WTC11 (cell line): ENCODE data around the gene CCDC157. TPM values are rescaled to one million over a fixed set of nuclear protein-coding genes. Genes with fewer than 3 reads are reported as not detected.

Experiments
- ATAC-seq: fragments of 200-7000 bp; cut with Tn5 transposase; 2 replicates; pipeline ENCODE4 v1.10.0; 2021; ENCODE audit warnings: mild to moderate bottlenecking, moderate library complexity
- CTCF ChIA-PET: fragments of 300-600 bp; sonication (Branson Sonifier 250); formaldehyde crosslinking; loops from one replicate; lab custom pipeline; 2021; ENCODE audit warnings: antibody characterized with exemption; lab: Charles Lee
- POLR2A ChIA-PET: fragments of 350-600 bp; sonication (Branson Sonifier 250); formaldehyde crosslinking; loops from one replicate; lab custom pipeline; 2021; ENCODE audit warnings: antibody characterized with exemption; lab: Charles Lee
- DNase-seq: peaks from one replicate; pipeline ENCODE4 v3.0.0; 2021; ENCODE audit warnings: low spot score
- H3K27ac Mint-ChIP-seq: 2 replicates; pipeline ENCODE4 v1.8.0; 2021; ENCODE audit warnings: mixed read lengths
- H3K27me3 Mint-ChIP-seq: 2 replicates; pipeline ENCODE4 v1.8.0; 2021; ENCODE audit warnings: low read depth, mild to moderate bottlenecking, moderate library complexity, mixed read lengths
- H3K36me3 Mint-ChIP-seq: 2 replicates; pipeline ENCODE4 v1.8.0; 2021; ENCODE audit warnings: mixed read lengths
- H3K4me1 Mint-ChIP-seq: 2 replicates; pipeline ENCODE4 v1.8.0; 2022; ENCODE audit warnings: mixed read lengths
- H3K4me3 Mint-ChIP-seq: 2 replicates; pipeline ENCODE4 v1.8.0; 2021; ENCODE audit warnings: mild to moderate bottlenecking, moderate library complexity, mixed read lengths
- H3K9me3 Mint-ChIP-seq: 2 replicates; pipeline ENCODE4 v1.8.0; 2021; ENCODE audit warnings: mixed read lengths
- CREB1 ChIP-seq: sonication (generic); formaldehyde crosslinking; IDR thresholded peaks from 2 replicates; pipeline ENCODE4 v1.8.0; 2023; ENCODE audit warnings: mild to moderate bottlenecking, missing genetic modification reagents
- ERG ChIP-seq: fragments of 250-450 bp; sonication (Bioruptor Pico); IDR thresholded peaks from 2 replicates; pipeline ENCODE4 v1.8.0; 2021; ENCODE audit warnings: mild to moderate bottlenecking
- IRF2 ChIP-seq: sonication (generic); formaldehyde crosslinking; IDR thresholded peaks from 2 replicates; pipeline ENCODE4 v1.8.0; 2022; ENCODE audit warnings: low read depth, missing genetic modification reagents, borderline replicate concordance
- NR2C2 ChIP-seq: sonication (generic); formaldehyde crosslinking; IDR thresholded peaks from 2 replicates; pipeline ENCODE4 v1.8.0; 2022; ENCODE audit warnings: mild to moderate bottlenecking, missing genetic modification reagents
- NR3C1 ChIP-seq: sonication (generic); formaldehyde crosslinking; conservative IDR thresholded peaks from 2 replicates; pipeline ENCODE4 v1.8.1; 2023; ENCODE audit warnings: low read depth, mild to moderate bottlenecking, missing genetic modification reagents
- SOX15 ChIP-seq: fragments of 250-450 bp; sonication (Bioruptor Pico); IDR thresholded peaks from 2 replicates; pipeline ENCODE4 v1.9.0; 2021; ENCODE audit warnings: mild to moderate bottlenecking
- TEAD4 ChIP-seq: sonication (generic); formaldehyde crosslinking; IDR thresholded peaks from 2 replicates; pipeline ENCODE4 v1.8.0; 2022; ENCODE audit warnings: mild to moderate bottlenecking, missing genetic modification reagents
- ZBTB21 ChIP-seq: sonication (generic); formaldehyde crosslinking; IDR thresholded peaks from 2 replicates; pipeline ENCODE4 v1.8.1; 2023; ENCODE audit warnings: mild to moderate bottlenecking, missing genetic modification reagents, borderline replicate concordance
- ZNF138 ChIP-seq: sonication (generic); formaldehyde crosslinking; conservative IDR thresholded peaks from 2 replicates; pipeline ENCODE4 v1.8.1; 2022; ENCODE audit warnings: mild to moderate bottlenecking, moderate library complexity, missing genetic modification reagents
- total RNA-seq: library from RNA; stranded (reverse); gene quantifications from 3 replicates; pipeline ENCODE4 v1.2.3, GENCODE V29; 2021
- TF ChIP-seq, protein P1 (sequence below): sonication (generic); formaldehyde crosslinking; IDR thresholded peaks from 2 replicates; pipeline ENCODE4 v1.8.1; 2022; ENCODE audit warnings: low read depth, mild to moderate bottlenecking, moderate library complexity, missing genetic modification reagents, borderline replicate concordance
- TF ChIP-seq, protein P2 (sequence below): sonication (generic); formaldehyde crosslinking; IDR thresholded peaks from 2 replicates; pipeline ENCODE4 v1.8.0; 2023; ENCODE audit warnings: mild to moderate bottlenecking, missing genetic modification reagents
- TF ChIP-seq, protein P3 (sequence below): sonication (generic); formaldehyde crosslinking; IDR thresholded peaks from 2 replicates; pipeline ENCODE4 v1.8.0; 2022; ENCODE audit warnings: mild to moderate bottlenecking, missing genetic modification reagents
- TF ChIP-seq, protein P4 (sequence below): sonication (generic); formaldehyde crosslinking; IDR thresholded peaks from 2 replicates; pipeline ENCODE4 v1.8.1; 2023; ENCODE audit warnings: mild to moderate bottlenecking, moderate library complexity, missing genetic modification reagents
- TF ChIP-seq, protein P5 (sequence below): fragments of 250-450 bp; sonication (Bioruptor Pico); IDR thresholded peaks from 2 replicates; pipeline ENCODE4 v1.9.0; 2021; ENCODE audit warnings: mild to moderate bottlenecking
- TF ChIP-seq, protein P6 (sequence below): fragments of 250-450 bp; sonication (Bioruptor Pico); IDR thresholded peaks from 2 replicates; pipeline ENCODE4 v1.9.0; 2021; ENCODE audit warnings: mild to moderate bottlenecking, borderline replicate concordance

CCDC157 gene
- total RNA-seq, 1 experiment from 2014 or later, result 6.5 TPM

GRCh38 chr22:30310881-30311771 lies 45.7 kb upstream of the CCDC157 start:
- ChIA-PET CTCF (interaction anchor here (0.8 to 6.7 kb wide), 3 partner anchors 8 to 23 kb away, joined by 3 to 36 read pairs (median 3); partner anchors contain the start of gene CASTOR1), POLR2A (no interaction called here)
- DNase-seq (no peak), ATAC-seq (no peak; the same call in 1 of the 2 replicates)
- H3K36me3 Mint-ChIP-seq, result no peaks in the 10 kb centered on the region
- no peaks in the 10 kb centered on the region for H3K27me3 Mint-ChIP-seq
- H3K9me3 Mint-ChIP-seq, result no peaks in the 10 kb centered on the region
- H3K4me1 Mint-ChIP-seq, result peaks cover 10% of the 10 kb centered on the region
- TF ChIP-seq, protein P1, sequence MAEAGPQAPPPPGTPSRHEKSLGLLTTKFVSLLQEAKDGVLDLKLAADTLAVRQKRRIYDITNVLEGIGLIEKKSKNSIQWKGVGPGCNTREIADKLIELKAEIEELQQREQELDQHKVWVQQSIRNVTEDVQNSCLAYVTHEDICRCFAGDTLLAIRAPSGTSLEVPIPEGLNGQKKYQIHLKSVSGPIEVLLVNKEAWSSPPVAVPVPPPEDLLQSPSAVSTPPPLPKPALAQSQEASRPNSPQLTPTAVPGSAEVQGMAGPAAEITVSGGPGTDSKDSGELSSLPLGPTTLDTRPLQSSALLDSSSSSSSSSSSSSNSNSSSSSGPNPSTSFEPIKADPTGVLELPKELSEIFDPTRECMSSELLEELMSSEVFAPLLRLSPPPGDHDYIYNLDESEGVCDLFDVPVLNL (CRISPR knock-in tag), result no peak
- H3K4me3 Mint-ChIP-seq, result no peak overlapping the region
- no peak overlapping the region for H3K27ac Mint-ChIP-seq

GRCh38 chr22:30312053-30312452 lies 44.8 kb upstream of the CCDC157 start:
- no peak overlapping the region for H3K4me3 Mint-ChIP-seq
- CTCF ChIA-PET, result interaction anchor here (1.4 to 6.7 kb wide), 2 partner anchors 9 to 24 kb away, joined by 3 to 36 read pairs; partner anchors contain the start of gene CASTOR1
- TF ChIP-seq SOX15 (CRISPR knock-in tag) (no peak), IRF2 (CRISPR knock-in tag) (no peak), NR2C2 (CRISPR knock-in tag) (no peak)
- TF ChIP-seq, protein P2, sequence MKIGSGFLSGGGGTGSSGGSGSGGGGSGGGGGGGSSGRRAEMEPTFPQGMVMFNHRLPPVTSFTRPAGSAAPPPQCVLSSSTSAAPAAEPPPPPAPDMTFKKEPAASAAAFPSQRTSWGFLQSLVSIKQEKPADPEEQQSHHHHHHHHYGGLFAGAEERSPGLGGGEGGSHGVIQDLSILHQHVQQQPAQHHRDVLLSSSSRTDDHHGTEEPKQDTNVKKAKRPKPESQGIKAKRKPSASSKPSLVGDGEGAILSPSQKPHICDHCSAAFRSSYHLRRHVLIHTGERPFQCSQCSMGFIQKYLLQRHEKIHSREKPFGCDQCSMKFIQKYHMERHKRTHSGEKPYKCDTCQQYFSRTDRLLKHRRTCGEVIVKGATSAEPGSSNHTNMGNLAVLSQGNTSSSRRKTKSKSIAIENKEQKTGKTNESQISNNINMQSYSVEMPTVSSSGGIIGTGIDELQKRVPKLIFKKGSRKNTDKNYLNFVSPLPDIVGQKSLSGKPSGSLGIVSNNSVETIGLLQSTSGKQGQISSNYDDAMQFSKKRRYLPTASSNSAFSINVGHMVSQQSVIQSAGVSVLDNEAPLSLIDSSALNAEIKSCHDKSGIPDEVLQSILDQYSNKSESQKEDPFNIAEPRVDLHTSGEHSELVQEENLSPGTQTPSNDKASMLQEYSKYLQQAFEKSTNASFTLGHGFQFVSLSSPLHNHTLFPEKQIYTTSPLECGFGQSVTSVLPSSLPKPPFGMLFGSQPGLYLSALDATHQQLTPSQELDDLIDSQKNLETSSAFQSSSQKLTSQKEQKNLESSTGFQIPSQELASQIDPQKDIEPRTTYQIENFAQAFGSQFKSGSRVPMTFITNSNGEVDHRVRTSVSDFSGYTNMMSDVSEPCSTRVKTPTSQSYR, result no peak
- TF ChIP-seq, protein P3, sequence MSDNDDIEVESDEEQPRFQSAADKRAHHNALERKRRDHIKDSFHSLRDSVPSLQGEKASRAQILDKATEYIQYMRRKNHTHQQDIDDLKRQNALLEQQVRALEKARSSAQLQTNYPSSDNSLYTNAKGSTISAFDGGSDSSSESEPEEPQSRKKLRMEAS, result no peak
- no peaks in the 10 kb centered on the region for H3K36me3 Mint-ChIP-seq
- H3K4me1 Mint-ChIP-seq, result peaks cover 10% of the 10 kb centered on the region
- H3K9me3 Mint-ChIP-seq, result no peaks in the 10 kb centered on the region
- no peaks in the 10 kb centered on the region for H3K27me3 Mint-ChIP-seq
- DNase-seq (no peak), ATAC-seq (no peak)
- H3K27ac Mint-ChIP-seq, result peak overlapping the region; percentile 13; the same call in 1 of the 2 replicates
- POLR2A ChIA-PET, result no interaction called here

DNA sequence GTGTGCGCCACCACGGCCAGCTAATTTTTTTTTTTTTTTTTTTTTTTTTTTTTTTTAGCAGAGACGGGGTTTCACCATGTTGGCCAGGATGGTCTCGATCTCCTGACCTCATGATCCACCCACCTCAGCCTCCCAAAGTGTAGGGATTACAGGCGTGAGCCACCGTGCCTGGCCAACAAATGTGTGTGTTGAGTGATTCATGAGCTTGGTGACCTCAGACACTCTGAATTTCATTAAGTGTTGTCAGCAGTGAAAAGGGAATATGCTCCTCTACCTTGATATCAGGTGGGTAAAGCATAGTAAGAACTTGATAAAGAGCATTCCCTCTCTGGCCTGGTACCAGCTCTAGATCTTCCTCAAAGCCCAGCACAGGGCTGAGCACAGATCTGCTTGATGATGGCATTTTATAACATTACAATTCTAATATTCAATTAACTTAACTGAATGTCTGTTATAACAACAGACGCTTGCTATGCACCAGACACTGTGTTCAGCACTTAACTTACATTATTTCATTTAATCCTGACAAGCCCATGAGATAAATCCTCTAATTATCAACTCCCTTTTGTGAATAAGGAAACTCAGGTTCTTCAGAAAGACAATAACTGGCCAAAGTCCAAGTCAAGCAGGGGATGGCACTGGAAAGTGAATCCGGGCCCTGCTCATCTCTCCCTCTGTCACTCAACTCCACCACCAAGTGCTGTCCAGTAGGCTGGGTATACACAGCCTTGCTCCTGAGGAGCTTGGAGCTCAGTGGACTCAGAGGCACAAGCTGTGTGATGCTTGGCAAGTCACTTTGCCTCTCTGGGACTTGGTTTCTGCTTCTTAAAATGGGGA lies 43.1 kb upstream of the CCDC157 start:
- ChIA-PET POLR2A (interaction anchor here (0.7 kb wide), 1 partner anchor 46 kb away, joined by 3 read pairs; no protein-coding TSS in a partner anchor), CTCF (interaction anchor here (0.6 to 6.7 kb wide), 5 partner anchors 9 to 549 kb away, joined by 3 to 36 read pairs (median 3); partner anchors contain the start of genes CASTOR1 and TBC1D10A)
- no peak overlapping the region; the same call in 1 of the 2 replicates for H3K27ac Mint-ChIP-seq
- no peak for DNase-seq
- H3K9me3 Mint-ChIP-seq, result no peaks in the 10 kb centered on the region
- H3K4me3 Mint-ChIP-seq, result no peak overlapping the region
- peaks cover 10% of the 10 kb centered on the region for H3K4me1 Mint-ChIP-seq
- H3K36me3 Mint-ChIP-seq, result no peaks in the 10 kb centered on the region
- H3K27me3 Mint-ChIP-seq, result no peaks in the 10 kb centered on the region
- no peak for ATAC-seq
- TF ChIP-seq TEAD4 (CRISPR knock-in tag), result no peak
- TF ChIP-seq ZNF138 (CRISPR knock-in tag), result no peak
- TF ChIP-seq, protein P4, sequence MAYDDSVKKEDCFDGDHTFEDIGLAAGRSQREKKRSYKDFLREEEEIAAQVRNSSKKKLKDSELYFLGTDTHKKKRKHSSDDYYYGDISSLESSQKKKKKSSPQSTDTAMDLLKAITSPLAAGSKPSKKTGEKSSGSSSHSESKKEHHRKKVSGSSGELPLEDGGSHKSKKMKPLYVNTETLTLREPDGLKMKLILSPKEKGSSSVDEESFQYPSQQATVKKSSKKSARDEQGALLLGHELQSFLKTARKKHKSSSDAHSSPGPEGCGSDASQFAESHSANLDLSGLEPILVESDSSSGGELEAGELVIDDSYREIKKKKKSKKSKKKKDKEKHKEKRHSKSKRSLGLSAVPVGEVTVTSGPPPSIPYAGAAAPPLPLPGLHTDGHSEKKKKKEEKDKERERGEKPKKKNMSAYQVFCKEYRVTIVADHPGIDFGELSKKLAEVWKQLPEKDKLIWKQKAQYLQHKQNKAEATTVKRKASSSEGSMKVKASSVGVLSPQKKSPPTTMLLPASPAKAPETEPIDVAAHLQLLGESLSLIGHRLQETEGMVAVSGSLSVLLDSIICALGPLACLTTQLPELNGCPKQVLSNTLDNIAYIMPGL (CRISPR knock-in tag), result no peak
- TF ChIP-seq CREB1, result no peak
- no peak for TF ChIP-seq ERG (CRISPR knock-in tag)
- TF ChIP-seq, protein P5, sequence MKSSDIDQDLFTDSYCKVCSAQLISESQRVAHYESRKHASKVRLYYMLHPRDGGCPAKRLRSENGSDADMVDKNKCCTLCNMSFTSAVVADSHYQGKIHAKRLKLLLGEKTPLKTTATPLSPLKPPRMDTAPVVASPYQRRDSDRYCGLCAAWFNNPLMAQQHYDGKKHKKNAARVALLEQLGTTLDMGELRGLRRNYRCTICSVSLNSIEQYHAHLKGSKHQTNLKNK (CRISPR knock-in tag), result no peak
- TF ChIP-seq, protein P6, sequence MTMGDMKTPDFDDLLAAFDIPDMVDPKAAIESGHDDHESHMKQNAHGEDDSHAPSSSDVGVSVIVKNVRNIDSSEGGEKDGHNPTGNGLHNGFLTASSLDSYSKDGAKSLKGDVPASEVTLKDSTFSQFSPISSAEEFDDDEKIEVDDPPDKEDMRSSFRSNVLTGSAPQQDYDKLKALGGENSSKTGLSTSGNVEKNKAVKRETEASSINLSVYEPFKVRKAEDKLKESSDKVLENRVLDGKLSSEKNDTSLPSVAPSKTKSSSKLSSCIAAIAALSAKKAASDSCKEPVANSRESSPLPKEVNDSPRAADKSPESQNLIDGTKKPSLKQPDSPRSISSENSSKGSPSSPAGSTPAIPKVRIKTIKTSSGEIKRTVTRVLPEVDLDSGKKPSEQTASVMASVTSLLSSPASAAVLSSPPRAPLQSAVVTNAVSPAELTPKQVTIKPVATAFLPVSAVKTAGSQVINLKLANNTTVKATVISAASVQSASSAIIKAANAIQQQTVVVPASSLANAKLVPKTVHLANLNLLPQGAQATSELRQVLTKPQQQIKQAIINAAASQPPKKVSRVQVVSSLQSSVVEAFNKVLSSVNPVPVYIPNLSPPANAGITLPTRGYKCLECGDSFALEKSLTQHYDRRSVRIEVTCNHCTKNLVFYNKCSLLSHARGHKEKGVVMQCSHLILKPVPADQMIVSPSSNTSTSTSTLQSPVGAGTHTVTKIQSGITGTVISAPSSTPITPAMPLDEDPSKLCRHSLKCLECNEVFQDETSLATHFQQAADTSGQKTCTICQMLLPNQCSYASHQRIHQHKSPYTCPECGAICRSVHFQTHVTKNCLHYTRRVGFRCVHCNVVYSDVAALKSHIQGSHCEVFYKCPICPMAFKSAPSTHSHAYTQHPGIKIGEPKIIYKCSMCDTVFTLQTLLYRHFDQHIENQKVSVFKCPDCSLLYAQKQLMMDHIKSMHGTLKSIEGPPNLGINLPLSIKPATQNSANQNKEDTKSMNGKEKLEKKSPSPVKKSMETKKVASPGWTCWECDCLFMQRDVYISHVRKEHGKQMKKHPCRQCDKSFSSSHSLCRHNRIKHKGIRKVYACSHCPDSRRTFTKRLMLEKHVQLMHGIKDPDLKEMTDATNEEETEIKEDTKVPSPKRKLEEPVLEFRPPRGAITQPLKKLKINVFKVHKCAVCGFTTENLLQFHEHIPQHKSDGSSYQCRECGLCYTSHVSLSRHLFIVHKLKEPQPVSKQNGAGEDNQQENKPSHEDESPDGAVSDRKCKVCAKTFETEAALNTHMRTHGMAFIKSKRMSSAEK (CRISPR knock-in tag), result no peak
- TF ChIP-seq NR3C1 (CRISPR knock-in tag), result no peak
- TF ChIP-seq ZBTB21, result no peak
